Right atrium auricular region (tissue), 2 donors: ENCODE measurements around the gene RGS14. TPM values are rescaled to one million over a fixed set of nuclear protein-coding genes. Genes with fewer than 3 reads are reported as not detected.

Source experiments
- DNase-seq: peaks from one replicate; pipeline ENCODE4 v3.0.0-alpha.2; 2019; ENCODE audit warnings: low spot score
- H3K27ac ChIP-seq, 2 donors: fragments of 200-600 bp; sonication (generic); 1 replicate in 1 of 2; 2 replicates in 1 of 2; pipeline ENCODE4 v1.5.1; 2016 to 2019
- H3K27me3 ChIP-seq, 2 donors: fragments of 200-600 bp; sonication (generic); one replicate each; pipeline versions ENCODE4 v1.5.1 to v1.6.0; 2017 to 2019
- H3K36me3 ChIP-seq: fragments of 200-600 bp; sonication (generic); one replicate; pipeline ENCODE4 v1.5.1; 2016
- H3K4me1 ChIP-seq, 2 donors: fragments of 200-600 bp; sonication (generic); one replicate each; pipeline versions ENCODE4 v1.5.1 to v1.6.0; 2017 to 2019
- H3K4me3 ChIP-seq, 2 donors: fragments of 200-600 bp; sonication (generic); 1 replicate in 1 of 2; 2 replicates in 1 of 2; pipeline ENCODE4 v1.5.1; 2017 to 2019; ENCODE audit warnings: mild to moderate bottlenecking in 1 of 2, moderate library complexity in 1 of 2
- H3K9me3 ChIP-seq, 2 donors: fragments of 200-600 bp; sonication (generic); one replicate each; pipeline ENCODE4 v1.5.1; 2019
- total RNA-seq, 2 donors: library from RNA; depleted of rRNA; stranded (reverse); fragments of >200 nt; gene quantifications; one replicate each; pipeline ENCODE4 v1.1.0, GENCODE V29; 2016
- TF ChIP-seq, protein P1 (sequence below), 2 donors: fragments of 200-600 bp; sonication (generic); IDR thresholded peaks; one replicate each; pipeline ENCODE4 v1.5.1; 2019; ENCODE audit warnings: antibody characterized with exemption in 2 of 2

The RGS14 gene
- 1 to 10 TPM; 3.1 to 6.8 TPM for total RNA-seq

- TF ChIP-seq, protein P1, sequence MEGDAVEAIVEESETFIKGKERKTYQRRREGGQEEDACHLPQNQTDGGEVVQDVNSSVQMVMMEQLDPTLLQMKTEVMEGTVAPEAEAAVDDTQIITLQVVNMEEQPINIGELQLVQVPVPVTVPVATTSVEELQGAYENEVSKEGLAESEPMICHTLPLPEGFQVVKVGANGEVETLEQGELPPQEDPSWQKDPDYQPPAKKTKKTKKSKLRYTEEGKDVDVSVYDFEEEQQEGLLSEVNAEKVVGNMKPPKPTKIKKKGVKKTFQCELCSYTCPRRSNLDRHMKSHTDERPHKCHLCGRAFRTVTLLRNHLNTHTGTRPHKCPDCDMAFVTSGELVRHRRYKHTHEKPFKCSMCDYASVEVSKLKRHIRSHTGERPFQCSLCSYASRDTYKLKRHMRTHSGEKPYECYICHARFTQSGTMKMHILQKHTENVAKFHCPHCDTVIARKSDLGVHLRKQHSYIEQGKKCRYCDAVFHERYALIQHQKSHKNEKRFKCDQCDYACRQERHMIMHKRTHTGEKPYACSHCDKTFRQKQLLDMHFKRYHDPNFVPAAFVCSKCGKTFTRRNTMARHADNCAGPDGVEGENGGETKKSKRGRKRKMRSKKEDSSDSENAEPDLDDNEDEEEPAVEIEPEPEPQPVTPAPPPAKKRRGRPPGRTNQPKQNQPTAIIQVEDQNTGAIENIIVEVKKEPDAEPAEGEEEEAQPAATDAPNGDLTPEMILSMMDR (IDR thresholded peaks at IDR 0.05): no peak
- peaks cover 0 to 11% of the 10 kb centered on the region in 2 donors for H3K4me1 ChIP-seq
- peak within 1 kb of the TSS; percentile 9 to 36 for H3K4me3 ChIP-seq
- no peaks in the 10 kb centered on the region for H3K9me3 ChIP-seq
- no peaks in the 10 kb centered on the region for H3K36me3 ChIP-seq
- no peak for DNase-seq
- H3K27ac ChIP-seq: no peak within 1 kb of the TSS
- H3K27me3 ChIP-seq: no peaks in the 10 kb centered on the region
These were observed at the start of gene RGS14 for GRCh38 chr5:177357459-177358351. RGS14 (plus strand) TSS chr5:177357924; CDS start chr5:177358025, 101 bp downstream.

- H3K4me1 ChIP-seq: peaks cover 0 to 40% of the 10 kb centered on the region in 2 donors
- DNase-seq: no peak
- H3K27me3 ChIP-seq: no peaks in the 10 kb centered on the region
- H3K36me3 ChIP-seq: peaks cover 14% of the 10 kb centered on the region
- H3K27ac ChIP-seq: no peak overlapping the region
- H3K9me3 ChIP-seq: no peaks in the 10 kb centered on the region
- H3K4me3 ChIP-seq: no peak overlapping the region
- TF ChIP-seq, protein P1 (IDR thresholded peaks at IDR 0.05): no peak
These were observed 49.0 kb upstream of the RGS14 start for GRCh38 chr5:177308740-177309139.

DNA sequence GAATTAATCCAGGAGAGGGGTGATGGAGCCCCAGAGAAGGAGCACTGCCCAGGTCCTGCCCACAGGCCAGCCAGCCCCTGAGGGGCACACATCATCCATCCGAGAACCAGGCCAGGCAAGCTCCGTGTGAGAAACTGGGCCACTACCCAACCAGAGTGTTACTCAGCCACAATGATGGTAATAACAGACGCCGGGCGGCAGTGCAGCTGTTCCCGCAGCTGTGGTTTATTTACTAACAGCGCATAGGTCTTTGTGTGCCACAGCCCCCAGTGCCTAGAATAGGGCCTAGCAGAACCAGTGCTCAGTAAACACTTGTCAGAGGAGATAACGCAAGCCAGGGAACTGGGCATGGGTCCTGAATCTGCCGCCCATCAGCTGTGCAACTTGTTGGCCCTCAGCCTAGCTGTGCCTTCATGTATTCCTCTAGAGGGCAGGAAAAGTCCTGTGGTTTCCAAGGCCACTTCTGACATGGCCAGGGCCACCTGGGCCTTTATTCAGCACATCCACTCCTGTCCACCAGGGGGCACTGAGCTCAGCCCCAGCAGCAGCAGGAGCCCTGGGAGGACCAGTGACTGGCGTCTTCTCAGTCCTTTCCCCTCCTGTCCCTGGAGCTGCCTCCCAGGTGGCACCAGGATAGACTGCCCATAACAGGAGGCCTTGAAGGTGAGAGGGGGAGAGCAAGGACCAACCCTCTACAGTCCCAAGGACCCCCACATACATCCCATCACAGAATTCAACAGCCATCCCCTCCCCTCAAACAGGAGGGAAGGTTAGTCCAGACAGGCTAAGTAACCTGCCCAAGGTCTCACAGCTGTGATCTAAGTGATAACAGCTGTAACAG lies 48.2 kb upstream of the RGS14 start:
- TF ChIP-seq, protein P1 (IDR thresholded peaks at IDR 0.05): peak; percentile 67 to 82
- H3K27ac ChIP-seq: no peak overlapping the region
- peaks cover 0 to 34% of the 10 kb centered on the region in 2 donors for H3K4me1 ChIP-seq
- no peak overlapping the region for H3K4me3 ChIP-seq
- H3K36me3 ChIP-seq: peaks cover 14% of the 10 kb centered on the region
- no peaks in the 10 kb centered on the region for H3K9me3 ChIP-seq
- no peaks in the 10 kb centered on the region for H3K27me3 ChIP-seq
- no peak for DNase-seq

DNA sequence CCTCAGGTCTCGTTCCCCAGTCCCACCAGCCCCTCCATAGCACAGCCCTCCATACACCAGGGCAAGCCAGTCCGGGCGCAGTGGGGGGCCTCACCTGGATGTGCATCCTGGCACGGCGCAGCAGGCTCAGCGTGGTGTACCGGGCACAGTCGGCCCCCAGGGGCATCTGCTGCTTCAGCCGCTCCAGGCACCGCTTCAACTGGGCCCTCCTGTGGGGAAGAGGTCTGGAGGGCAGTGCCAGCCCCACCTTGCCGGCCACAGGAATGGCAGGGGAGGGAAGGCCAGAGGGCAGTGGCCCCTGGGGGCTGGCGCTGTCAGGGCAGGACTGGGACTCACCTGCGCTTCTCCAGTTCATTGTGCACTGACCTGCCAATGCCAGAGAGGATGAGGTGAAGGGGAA lies 47.4 kb upstream of the RGS14 start:
- H3K36me3 ChIP-seq: peaks cover 8% of the 10 kb centered on the region
- H3K4me3 ChIP-seq: no peak overlapping the region
- no peaks in the 10 kb centered on the region for H3K9me3 ChIP-seq
- TF ChIP-seq, protein P1 (IDR thresholded peaks at IDR 0.05): no peak
- H3K27me3 ChIP-seq: no peaks in the 10 kb centered on the region
- H3K27ac ChIP-seq: no peak overlapping the region
- no peak for DNase-seq
- peaks cover 0 to 26% of the 10 kb centered on the region in 2 donors for H3K4me1 ChIP-seq

DNA sequence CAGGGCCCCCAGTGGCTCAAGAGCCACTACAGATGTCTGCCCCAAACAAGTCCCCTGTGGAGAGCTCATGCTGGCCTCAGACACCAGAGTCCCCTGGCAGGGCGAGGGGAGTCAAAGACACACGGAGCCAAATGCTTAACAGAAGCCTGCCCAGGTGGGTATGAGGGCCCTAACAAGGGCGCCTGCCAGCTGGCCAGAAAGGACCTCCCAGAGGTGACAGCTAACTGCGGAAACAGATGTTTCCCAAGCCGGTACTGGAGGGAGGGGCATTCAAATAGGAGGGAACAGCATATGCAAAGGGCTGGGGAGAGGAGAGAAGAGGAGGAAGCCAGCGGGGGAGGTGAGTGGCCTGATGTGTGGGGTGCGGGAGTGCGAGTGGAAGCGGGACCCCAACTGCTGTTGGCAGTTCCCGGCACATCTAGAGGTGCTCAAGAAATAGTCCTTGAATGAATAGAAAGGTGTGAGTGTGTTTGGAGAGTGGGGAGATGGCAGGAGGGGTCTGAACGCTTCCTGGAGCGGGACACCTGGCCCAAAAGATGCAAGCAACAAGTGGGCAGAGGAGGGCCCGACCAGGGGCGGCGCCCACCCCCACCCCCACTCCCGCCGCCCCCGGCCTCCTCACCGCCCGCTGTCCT lies 46.9 kb upstream of the RGS14 start:
- H3K27ac ChIP-seq: no peak overlapping the region
- DNase-seq: no peak

More for the DNA sequence above, 46.9 kb upstream of the RGS14 start:
- H3K4me3 ChIP-seq: peak overlapping the region in 1 of 2 donors; percentile 58
- no peaks in the 10 kb centered on the region for H3K27me3 ChIP-seq
- H3K36me3 ChIP-seq: peaks cover 3% of the 10 kb centered on the region
- TF ChIP-seq, protein P1 (IDR thresholded peaks at IDR 0.05): no peak
- H3K9me3 ChIP-seq: no peaks in the 10 kb centered on the region
- peaks cover 0 to 26% of the 10 kb centered on the region in 2 donors for H3K4me1 ChIP-seq
